LoVo (cell line): Measurements from ENCODE around the gene RHBDL2.
"Not testable (repeated sequence)": the region's sequence is repeated elsewhere in the genome, so short reads cannot be mapped to it uniquely, and the experiment has no call there.

Experiments
- DNase-seq: peaks from one replicate; pipeline ENCODE4 v3.0.0-alpha.2; 2016; ENCODE audit warnings: low spot score

RHBDL2 gene

DNA sequence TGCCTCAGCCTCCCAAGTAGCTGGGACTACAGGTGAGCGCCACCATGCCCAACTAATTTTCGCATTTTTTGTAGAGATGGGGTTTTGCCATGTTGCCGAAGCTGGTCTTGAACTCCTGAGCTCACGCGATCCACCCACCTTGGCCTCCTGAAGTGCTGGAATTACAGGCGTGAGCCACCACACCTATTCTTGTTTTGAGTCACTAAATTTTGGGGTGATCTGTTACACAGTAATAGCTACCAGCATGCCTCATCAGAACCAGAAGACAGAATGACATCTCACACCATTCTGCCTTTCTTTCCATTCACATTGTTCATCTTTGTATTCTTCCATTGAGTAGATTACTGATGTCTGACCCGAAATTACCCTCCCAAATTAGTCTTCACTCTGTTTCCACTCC, 9.1 kb downstream of the RHBDL2 start:
- no peak for DNase-seq

DNA sequence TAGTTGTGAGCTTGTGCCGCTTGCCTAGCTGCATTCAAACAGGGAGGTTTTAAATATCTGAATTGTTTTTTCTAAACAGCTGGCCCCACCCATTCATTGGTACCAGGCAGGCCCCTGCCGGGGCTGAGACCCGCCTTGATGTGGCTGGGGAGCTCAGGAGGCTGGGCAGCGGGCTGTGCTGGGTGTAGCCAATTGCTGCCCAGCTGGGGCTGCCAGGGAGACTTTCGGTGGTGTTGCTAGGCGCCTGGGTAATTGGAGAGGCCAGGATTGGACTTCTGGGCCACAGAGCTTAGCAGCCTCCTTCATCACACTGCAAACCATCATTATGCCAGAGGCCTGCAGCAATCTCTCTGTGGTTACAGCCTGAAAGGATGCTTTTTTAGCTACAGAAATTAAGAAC, 12.2 kb downstream of the RHBDL2 start:
- DNase-seq, result no peak

DNA sequence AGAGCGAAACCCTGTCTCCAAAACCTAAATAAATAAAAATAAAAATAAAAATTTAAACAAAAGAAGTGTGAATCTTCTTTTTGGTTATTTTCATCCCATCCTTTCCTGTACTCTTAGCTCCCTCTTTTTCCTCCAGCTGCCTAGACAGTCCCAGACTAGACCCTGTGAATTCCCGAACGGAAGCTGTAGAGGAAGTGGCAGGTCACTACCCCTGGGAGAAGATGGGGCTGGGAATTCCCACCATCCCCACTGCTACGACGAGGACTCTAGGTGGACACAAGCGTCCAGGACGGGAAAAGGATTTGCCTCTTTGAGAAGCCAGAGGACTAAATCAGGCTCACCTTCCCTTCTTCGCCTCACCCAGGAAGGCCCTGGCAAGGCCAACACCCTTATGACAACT, 12.6 kb downstream of the RHBDL2 start:
- DNase-seq, result no peak

DNA sequence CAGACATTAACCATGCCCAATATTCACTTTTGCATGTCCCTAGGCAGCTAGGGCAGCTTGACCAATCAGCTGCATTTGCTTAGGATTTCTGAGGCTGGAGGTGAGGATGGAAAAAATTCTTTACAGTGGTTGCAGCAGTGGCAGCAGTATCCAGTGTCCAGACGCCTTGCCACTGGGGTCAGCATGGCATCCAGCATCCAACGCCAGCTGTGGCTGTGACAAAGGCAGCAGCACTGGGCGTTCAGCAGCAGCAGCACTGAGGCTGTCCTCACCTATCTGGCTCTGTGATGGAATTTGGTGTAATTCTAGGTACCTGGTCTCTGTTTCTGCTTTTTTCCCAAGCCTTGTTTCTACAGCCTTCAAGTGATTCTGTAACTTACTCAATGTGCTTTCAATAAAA, 15.5 kb downstream of the RHBDL2 start:
- no peak for DNase-seq

DNA sequence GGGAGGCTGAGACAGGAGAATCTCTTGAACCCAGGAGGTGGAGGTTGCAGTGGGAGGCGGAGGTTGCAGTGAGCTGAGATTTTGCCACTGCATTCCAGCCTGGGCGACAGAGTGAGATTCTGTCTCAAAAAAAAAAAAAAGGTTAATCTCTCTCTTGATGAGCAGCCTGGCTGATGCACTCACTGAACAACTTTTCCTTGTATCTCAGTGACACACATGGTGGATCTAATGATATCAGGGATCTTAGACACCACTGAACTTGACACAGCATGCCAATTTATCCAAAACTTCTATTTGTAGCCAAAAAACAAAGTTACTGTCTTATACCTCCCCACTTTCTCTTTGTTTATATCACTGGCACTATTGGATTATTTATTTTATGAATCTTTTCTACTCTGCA, 16.2 kb downstream of the RHBDL2 start:
- DNase-seq, result no peak

DNA sequence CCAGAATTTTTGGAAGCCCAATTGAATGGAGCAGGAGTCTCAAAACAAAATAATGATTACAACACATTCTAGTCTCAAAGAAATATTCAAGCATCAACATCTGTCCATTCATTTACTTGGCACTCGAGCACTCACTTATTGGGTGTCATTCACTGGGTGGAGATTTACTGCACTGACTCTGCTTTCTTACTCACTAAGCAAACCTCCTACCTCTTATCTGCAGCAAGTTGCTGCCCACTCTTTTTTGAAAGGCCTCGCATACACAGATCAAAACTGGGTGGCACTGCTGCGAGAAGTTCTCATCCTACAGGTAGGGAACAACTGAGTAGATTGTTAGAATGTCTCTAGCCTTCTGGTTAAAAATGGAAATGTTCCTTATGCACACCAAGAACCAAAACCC, 18.0 kb downstream of the RHBDL2 start:
- DNase-seq, result no peak

DNA sequence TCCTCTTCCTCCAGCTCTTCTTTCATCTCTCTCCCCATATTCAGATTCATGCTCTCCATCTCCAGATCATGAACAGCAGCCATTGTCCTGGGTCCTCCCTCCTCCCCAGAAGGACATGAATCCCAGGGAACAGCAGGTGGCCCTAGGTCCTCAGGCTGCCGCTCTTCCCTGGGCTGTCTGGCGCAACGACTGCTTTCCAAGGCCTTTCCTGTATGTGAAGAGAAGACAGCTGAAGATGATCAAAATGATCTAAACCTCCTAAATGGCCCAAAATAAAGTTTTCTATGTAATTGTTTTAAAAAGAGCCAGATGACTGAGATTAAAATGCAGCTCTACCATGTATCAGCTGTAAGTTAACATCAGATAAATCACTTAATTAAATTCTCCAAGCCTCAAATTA, 22.5 kb downstream of the RHBDL2 start:
- DNase-seq, result no peak

DNA sequence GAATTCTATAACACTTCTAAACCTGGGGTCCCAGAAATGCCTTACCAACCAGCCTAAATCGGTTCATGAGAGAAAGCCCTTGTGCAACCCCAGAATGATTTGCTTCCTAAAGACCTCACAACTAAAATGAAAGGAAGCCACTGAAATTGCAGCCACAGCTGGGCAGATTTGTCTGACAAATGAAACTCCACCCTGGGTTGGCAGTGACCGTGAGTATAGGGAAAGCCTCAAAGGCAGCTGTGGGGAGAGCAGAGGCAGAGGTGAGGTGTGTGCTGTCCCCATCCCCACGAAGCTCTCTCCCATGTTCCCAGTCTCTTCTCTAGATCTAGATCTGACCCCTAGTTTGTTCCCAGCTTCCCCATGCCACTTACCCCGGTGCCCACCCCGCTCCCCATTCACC, 23.1 kb downstream of the RHBDL2 start:
- DNase-seq, result no peak

DNA sequence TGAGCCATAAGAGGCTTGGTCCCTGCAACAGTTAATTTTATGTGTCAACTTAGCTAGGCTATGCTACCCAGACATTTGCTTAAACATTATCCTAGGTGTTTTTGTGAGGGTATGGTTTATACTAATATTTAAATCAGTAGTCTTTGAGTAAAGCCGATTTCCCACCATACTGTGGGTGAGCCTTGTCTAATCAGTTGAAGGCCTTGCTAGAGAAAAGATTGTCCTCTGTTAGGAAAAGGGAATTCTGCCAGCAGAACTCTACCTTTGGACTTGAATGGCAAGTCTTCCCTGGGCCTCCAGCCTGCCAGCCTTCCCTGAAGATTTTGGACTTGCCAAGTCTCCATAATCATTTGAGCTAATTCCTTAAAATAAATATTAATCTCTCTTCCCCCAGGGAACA, 23.9 kb downstream of the RHBDL2 start:
- DNase-seq, result no peak

DNA sequence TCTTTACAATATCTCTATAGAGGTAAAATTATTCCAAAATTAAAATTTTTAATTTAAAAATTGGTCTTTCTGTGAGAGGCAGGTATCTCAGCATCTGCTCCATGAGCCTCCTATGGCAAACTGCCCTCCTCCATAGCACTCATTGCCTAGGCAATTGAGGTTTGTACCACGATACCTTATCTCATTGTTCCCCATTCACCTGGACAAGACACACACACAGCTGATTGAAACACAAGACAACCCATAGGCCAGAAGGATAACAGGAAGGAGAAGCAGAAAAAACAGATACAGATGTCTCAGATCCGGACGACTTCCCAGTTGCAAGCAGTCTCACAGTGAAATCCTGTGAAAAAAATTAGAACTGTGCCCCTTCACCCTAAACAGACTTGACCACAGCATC, 24.3 kb downstream of the RHBDL2 start:
- no peak for DNase-seq

DNA sequence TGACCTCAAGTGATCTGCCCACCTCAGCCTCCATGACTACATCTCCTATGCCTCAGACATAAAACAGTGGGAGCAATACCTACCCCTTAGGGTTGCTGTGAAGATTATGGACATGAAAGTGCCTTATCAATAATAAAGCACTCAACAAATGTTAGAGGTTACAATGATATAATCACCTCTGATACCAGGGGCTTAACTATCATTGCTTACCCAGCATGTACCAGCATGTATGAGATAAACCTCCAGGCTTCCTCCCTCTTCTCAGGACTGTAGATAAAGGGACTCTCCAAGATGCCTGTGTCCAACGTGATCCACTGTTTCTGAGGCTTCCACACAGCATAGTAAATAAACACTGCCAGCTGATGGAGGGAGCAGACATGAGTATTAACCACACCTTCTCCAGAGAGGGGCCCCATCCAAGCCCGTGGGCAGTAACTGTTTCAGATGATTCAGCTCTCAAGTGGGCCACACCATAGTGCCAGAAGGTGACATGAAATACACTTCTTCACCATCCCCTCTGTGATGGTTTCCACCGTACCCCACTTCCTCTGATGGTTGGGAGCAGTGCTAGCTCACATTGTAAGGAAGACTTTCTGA, 26.2 kb downstream of the RHBDL2 start:
- no peak for DNase-seq

DNA sequence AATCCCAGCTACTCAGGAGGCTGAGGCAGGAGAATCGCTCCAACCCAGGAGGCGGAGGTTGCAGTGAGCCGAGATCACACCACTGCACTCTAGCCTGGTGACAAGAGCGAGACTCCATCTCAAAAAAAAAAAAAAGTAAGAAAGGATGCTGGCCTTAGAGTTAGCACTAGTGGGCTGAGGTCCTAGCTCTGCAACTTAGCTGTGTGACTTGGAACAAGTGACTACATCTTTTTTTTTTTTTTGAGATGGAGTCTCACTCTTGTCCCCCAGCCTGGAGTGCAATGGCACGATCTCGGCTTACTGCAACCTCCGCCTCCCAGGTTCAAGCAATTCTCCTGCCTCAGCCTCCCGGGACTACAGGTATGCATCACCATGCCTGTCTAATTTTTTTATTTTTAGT, 26.7 kb downstream of the RHBDL2 start:
- not testable (repeated sequence) for DNase-seq

DNA sequence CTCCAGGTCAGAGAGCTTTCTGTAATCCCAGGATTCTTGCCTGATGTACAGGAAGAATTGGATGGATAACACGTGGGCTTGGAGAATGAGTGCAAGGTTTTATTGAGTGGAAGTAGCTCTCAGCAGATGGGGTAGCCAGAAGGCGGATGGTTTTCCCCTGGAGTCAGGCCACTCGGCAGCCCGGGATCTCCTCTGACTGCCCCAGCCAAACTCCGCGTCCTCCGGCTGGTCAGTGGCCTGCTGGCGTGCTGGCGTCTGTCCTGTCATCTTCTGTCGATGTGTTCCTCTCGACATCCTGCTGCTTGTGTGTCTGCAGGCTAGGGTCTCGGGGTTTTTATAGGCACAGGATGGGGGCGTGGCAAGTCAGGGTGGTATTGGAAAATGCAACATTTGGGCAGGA, 32.8 kb downstream of the RHBDL2 start:
- no peak for DNase-seq

DNA sequence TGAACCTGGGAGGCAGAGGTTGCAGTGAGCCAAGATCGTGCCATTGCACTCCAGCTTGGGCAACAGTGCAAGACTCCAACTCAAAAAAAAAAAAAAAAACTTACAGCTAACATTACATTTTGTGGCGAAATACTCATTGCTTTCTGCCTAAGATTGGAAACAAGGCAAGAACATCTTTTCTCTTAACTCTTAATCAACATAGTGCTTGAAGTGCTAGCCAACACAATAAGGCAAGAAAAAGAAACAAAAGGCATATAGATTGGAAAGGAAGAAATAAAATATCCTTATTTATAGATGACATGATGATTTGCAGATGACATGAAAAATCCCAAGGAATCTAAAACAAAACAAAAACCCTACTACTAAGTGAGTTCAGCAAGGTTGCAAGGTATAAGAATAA, 35.6 kb downstream of the RHBDL2 start:
- DNase-seq, result no peak

DNA sequence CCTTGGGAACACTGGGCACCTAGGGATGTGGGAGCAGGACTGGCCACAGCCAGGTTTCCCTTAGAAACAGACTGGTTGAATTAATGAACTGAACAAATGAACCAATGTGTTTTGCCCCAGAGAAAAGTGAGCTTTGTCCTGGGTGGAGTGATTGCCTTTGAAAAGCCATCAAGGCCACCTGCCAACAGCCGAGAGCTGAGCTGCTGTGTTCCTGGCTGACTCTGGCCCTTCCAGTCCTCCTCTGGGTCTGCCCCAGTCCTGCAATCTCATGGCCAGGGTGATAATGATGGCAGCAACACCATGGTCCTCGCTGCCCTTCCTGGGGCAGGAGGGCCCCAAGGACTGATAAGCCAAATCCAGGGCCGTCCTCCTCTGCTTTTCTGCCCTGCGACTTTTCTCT, 42.1 kb downstream of the RHBDL2 start:
- no peak for DNase-seq

DNA sequence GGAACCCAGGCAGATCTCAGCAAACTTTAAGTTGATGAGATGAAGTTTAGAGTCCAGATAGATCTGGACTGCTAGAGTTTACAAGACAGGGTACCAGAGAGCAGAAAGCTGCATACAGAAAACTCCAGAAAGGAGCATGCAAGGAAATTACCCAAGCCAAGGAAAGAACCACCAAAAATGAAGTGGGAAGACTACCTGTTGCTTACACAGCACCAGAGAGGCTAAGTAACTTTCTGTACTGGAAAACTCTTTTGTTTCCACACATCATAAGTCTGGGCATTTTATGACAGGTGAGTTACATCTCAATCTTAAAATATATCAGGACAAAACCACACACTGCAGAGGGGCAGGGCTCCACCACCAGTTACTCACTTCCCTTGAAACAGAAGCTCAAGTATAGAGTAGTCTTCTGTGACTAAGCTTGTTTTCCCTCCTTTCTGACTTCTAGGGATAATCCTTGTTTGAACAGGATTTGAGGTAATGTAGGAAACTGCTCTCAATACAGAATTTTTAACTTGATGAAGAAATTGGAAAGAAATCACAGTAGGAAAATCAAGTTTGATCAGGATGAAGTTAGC, 42.9 kb downstream of the RHBDL2 start:
- no peak for DNase-seq

DNA sequence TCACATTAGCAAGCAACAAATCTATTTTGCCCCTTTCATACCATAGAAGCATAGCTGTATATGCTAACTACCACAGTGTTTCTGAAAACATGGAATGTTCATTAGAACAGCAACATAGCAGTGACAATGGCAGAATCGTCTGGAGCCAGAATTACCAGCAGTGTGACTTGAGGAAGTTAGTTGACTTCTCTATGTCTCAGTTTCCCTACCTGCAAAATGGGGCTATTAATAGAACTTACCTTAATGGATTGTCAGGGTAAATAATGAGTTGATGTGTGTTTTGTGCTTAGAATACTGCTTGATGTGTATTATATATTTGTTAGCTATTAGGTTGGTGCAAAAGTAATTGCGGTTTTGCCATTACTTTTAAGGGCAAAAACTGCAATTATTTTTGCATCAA, 45.5 kb downstream of the RHBDL2 start:
- no peak for DNase-seq

DNA sequence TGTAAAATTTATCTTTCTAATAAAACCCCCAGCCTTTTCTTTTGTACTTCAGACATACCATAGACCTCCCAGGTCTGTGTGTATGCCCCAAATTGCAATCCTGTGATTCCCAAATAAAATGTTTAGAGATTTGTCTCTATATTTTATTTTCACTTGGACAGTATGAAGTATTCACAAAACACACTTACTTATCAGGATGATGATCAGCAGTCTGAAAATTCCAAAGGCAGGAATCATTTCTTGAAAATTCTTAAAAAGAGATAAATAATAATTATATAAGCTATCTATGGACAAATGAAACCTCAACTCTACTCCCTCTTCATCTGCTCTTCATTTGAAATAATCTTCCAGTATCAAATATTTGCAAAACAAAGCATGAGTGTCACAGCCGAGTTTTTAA, 48.7 kb downstream of the RHBDL2 start:
- no peak for DNase-seq

DNA sequence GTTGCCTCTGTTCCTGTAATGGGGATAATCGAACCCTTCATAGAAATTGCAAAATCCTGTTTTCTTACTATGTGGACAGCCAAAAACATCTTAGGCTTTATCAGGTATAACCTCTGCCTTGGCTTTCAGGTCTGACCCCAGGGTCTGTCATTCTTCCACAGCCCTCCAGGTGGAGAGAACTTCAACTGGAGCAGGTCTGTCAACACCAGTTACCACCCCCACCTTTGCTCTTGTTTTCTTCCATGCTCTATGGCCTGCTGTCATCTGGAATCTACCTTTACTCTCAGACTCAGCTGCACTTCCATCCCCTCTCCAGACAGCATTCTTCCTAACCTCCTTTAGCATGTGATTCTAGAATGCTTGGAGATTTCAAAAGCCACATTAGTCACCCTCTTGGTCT, 49.9 kb downstream of the RHBDL2 start:
- no peak for DNase-seq

DNA sequence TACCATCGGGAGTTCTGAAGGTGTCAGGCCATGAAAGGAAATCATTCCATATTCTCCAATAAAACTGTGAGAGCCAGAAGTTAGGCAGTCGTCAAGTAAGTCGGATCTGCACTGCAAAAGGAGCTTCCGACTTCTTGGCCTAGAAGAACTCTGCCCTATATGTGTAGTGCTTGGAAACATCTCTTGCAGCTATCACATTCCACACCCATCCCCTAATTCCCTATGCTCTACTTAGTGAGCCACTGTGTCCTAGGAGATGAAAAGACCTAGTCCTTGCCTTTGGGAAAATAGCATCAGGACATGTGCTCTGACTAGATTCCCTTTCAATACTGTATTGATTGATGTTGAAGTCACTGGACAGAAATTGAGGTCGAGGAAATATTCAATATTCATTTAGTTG, 52.0 kb downstream of the RHBDL2 start:
- DNase-seq, result no peak

DNA sequence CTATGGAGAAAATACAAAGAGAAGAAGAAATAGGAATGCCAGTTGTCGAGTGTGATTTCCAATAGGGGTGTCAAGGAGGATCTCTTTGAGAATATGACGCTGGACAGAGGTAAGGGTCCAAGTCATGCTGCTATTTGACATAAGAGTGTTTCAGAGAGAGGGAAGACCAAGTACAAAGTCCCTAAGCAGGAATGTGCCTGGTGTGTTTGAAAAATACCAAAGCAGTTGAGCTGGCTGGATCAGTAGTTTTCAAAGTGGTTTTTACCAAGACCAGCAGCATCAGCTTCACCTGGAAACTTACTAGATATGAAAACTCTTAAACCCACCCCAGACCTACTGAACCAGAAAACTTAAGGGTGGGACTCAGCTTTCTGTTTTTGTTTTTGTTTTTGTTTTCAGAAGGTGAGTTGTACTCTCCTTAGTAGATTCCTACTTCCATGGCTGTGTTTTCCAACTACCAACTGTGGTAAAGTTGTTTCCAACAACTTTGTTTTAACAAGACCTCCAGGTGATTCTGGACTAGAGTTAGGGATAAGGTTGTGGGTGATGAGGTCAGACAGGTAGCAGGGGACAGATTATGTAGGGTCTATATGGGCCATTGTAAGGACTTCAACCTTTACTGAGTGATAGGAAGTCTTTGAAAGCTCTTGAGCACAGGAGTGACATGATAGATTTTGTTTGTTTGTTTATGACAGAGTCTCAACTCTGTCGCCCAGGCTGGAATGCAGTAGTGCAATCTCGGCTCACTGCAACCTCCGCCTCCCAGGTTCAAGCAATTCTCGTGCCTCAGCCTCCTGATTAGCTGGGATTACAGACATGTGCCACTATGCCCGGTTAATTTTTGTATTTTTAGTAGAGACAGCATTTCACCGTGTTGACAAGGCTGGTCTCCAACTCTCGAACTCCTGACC, 53.0 kb downstream of the RHBDL2 start:
- no peak for DNase-seq

DNA sequence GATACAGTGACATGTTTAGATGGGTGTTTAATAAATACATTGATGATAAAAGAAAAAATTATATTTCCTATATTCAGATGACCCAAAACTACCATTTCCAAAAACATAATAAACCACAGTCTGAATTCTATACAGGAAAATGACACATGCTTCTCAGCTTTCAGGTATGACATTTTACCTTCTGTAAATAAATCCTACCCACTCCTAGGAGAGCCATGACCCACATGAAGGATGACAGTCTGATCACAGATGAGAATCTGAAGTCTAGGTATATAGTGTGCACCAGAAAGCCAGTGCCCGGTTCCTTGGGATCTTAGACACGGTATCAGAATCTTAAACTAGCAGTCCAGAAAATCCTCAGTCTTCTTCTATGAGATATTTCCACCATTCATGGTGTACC, 56.5 kb downstream of the RHBDL2 start:
- DNase-seq, result no peak

DNA sequence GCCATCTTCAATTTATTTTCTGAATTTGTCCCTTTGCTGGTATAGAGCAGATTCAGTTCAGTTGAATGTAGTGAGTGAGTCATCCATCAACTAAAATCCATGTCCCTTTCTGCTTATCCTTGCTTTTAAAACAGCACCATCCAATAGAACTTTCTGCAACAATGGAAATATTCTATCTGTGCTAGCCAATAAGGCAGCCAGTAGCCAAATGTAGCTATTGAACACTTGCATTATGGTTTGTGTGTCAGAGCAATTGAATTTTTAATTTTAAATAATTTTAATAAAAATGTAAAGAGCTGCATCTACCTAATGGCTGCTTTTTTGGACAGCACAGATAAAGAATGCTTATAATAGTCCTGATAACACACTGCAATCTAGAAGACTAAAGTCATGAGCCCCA, 60.1 kb downstream of the RHBDL2 start, which contains the start of gene GJA9:
TSS of gene GJA9 (minus strand) at position 101 of the 400 bp plus-strand sequence. CDS start 5,489 bp downstream, outside the sequence.
- DNase-seq, result no peak
